GM12801 (cell line): ENCODE data around the gene MED27.

Experiments used
- TF ChIP-seq, protein P1 (sequence below): IDR thresholded peaks from one replicate; pipeline ENCODE4 v1.5.1; 2011; ENCODE audit warnings: control low read depth; ENCODE audit not compliant: insufficient read length; ENCODE audit errors: extremely low read depth

The MED27 gene

DNA sequence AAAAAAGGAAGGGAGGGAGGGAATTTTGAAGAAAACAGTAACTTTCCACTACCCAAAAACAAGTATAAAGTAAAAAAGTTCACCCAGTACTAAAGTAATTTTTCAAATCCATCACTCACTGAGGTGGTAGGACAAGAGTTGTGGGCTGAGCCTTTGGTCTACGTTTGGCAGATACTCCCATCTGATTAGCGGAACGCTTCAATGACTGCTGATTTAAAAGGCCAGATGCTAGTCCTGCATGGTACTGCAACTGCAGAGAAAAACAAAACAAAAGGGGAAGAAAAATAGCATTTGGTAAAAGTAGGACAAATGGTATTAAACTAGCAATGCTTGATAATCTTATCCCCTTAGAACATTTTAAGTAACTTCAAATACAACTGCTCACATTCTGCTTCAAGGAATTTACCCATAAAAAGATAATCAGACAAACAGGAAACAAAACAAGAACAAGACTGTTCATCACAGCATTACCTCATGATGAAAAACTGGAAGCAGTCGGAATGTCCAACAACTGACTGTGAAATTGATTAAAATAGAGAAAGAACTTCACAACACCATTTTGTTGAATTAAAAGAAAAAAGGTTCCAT lies 65.4 kb downstream of the MED27 start:
- TF ChIP-seq, protein P1, sequence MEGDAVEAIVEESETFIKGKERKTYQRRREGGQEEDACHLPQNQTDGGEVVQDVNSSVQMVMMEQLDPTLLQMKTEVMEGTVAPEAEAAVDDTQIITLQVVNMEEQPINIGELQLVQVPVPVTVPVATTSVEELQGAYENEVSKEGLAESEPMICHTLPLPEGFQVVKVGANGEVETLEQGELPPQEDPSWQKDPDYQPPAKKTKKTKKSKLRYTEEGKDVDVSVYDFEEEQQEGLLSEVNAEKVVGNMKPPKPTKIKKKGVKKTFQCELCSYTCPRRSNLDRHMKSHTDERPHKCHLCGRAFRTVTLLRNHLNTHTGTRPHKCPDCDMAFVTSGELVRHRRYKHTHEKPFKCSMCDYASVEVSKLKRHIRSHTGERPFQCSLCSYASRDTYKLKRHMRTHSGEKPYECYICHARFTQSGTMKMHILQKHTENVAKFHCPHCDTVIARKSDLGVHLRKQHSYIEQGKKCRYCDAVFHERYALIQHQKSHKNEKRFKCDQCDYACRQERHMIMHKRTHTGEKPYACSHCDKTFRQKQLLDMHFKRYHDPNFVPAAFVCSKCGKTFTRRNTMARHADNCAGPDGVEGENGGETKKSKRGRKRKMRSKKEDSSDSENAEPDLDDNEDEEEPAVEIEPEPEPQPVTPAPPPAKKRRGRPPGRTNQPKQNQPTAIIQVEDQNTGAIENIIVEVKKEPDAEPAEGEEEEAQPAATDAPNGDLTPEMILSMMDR, result no peak

DNA sequence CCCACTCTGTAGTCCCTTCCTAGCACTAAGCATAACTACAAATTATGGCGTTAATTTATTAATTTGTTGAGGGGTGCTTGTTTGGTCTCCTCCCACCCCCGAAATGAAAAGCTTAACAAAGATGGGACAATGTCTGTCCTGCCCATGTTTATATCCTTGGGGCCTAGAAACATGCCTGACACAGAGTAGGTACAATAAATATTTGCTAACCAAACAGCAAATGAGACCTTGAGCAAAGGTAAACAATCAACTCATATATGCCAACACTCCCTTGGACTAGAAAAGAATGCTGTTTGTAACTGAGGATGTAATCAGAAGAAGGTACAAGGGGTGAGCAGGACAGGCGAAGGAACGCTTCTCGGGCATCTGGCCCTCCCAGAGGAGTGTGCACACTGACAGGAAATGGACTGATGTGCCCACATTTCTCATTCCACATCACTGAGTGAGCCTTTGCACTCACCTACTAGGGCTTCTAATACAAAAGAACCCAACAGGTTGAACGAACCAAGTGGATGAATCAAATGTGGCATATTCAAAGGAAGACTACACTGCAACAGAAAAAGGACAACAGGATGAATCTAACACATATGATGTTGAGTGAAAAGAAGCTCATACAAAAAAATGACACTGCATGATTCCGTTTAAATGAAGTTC lies 66.8 kb downstream of the MED27 start:
- TF ChIP-seq, protein P1, result no peak

DNA sequence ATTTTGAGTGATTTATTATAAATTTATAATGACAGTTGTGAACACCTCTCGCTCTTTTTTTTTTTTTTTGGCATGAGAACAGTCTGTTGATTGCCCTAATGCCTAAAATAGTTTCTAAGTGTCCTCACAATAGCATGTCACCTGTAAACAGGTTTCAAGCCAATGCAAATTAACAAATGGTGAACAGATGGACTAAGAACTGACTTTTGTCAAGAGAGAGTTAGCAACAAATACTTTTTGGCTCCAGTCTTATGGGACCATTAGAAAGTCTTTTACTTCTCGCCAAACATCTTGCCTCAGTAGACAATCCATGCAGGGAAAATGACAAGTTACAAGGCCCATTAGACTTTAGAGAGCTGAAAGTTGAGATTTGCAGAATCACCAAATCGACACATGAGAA lies 67.8 kb downstream of the MED27 start:
- TF ChIP-seq, protein P1, result no peak

DNA sequence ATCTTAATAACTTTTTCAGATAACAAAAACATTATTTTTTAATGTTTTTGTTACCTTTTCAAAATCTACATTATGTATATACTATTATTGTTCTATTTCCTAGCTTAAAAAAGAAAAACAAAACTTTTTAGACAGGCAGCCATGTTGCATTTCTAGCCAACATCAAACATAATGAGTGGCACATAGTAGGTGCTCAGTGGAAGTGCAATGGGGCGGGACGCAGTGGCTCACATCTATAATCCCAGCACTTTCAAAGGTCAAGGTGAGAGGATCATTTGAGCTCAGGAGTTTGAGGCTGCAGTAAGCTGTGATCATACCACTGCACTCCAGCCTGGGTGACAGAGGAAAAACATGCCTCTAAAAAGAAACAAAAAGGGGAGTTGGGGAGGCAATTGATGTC lies 68.4 kb downstream of the MED27 start:
- TF ChIP-seq, protein P1, result no peak

DNA sequence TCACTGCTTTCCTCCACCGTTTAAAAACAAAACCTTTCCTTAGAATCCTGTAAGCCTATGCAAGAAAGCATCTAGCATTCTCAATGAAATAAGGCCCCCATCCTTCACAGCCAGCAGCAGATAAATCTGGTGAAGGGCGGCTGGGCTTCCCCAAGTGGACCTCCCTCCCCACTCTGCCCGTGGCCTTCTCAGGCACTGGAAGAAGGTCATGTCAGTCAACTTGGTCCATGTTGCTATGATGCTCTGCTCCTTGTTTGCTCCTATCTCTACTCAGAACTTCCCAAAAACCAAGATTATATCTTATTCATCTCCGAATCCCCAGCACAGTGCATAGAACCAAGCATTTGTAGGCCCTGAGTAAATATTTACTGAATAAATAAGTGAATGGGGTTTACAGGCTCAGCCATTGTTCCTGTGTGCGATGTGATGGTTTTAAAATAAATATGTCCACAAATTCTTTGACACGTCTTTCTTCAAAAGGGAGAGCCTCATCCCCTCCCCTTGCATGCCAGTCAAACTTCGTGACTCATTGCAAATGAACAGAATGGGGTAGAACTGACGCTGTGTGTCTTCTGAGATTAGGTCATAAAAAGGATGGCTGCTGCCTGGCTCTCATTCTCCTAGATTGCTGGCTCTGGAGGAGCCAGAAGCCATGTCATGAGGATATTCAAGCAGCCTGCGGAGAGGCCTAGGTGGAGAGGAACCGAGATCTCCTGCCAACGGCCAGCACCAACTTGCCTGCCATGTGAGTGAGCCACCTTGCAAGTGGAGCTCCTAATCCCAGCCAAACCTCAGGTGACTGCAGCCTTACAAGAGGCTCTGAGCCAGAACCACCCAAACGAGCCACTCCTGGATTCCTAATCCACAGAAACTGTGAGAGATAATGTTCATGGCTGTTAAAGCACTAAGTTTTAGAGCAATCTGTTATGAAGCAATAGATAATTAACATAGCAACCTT lies 70.5 kb downstream of the MED27 start:
- TF ChIP-seq, protein P1, result no peak

DNA sequence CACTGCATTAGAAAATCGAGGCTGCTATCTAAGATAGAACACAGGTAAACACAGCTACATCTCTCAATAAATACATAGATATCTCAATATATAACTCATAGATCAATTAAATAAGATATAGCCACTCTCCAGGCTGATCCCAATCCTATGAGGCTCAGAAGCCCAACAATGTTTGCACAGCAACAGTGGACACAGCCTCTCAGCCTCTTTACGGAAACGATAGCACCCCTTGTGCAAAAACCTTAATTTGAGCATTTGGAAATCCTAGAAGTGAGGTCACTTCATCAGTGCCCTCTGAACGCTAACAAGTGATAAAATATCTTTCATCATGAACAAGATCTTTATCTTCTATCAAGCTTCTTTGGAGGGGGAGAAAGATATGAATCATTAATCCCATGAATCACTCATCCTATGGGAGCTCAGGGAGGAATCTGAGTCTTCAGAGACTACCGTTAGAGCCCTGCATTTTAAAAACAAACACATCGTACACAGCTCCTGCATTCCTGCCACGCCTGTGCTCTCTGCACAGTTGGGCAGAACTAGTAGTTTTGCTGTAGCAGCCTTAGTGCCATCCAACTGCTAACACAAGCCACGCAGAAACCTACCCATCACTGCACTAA lies 71.4 kb downstream of the MED27 start:
- TF ChIP-seq, protein P1, result no peak
